Vagina (tissue), 2 donors: Measurements from ENCODE around the gene SLC34A2. TPM values are rescaled to one million over a fixed set of nuclear protein-coding genes. Genes with fewer than 3 reads are reported as not detected.

Source experiments
- DNase-seq, 2 donors: peaks; one replicate each; pipeline ENCODE4 v3.0.0-alpha.2; 2017; ENCODE audit errors: extremely low spot score in 2 of 2
- H3K27ac ChIP-seq: fragments of 200-600 bp; sonication (generic); one replicate; pipeline ENCODE4 v1.5.1; 2019
- H3K27me3 ChIP-seq: fragments of 200-600 bp; sonication (generic); one replicate; pipeline ENCODE4 v1.5.1; 2019
- H3K36me3 ChIP-seq, 2 donors: fragments of 200-600 bp; sonication (generic); one replicate each; pipeline ENCODE4 v1.5.1; 2017 to 2019
- H3K4me1 ChIP-seq: fragments of 200-600 bp; sonication (generic); one replicate; pipeline ENCODE4 v1.5.1; 2019
- H3K4me3 ChIP-seq, 2 donors: fragments of 200-600 bp; sonication (generic); 1 replicate in 1 of 2; 2 replicates in 1 of 2; pipeline ENCODE4 v1.5.1; 2016 to 2019
- H3K9me3 ChIP-seq: fragments of 200-600 bp; sonication (generic); one replicate; pipeline ENCODE4 v1.5.1; 2019
- CTCF ChIP-seq, 3 experiments: fragments of 450-650 bp in 2 of 3; fragments of 200-600 bp in 1 of 3; sonication (generic) in 1 of 3; IDR thresholded peaks; one replicate each; pipeline ENCODE4 v1.5.1; 2017 to 2019; ENCODE audit warnings: antibody characterized with exemption in 3 of 3, mild to moderate bottlenecking in 2 of 3, moderate library complexity in 2 of 3
- POLR2A ChIP-seq, 2 donors: fragments of 450-650 bp; IDR thresholded peaks; one replicate each; pipeline ENCODE4 v1.6.1; 2017; ENCODE audit warnings: antibody characterized with exemption in 2 of 2, mild to moderate bottlenecking in 2 of 2, moderate library complexity in 2 of 2
- POLR2AphosphoS5 ChIP-seq, 2 donors: sonication (generic); formaldehyde crosslinking; IDR thresholded peaks; one replicate each; pipeline ENCODE4 v1.9.0; 2017; ENCODE audit warnings: antibody characterized with exemption in 2 of 2, mild to moderate bottlenecking in 2 of 2, low read depth in 1 of 2; ENCODE audit not compliant: insufficient read depth in 1 of 2
- intact Hi-C: fragments of 100-400 bp; cut with DNase I; formaldehyde crosslinking; loops from one replicate; pipeline ENCODE4 v1.15.1; 2023
- total RNA-seq: library from RNA; depleted of rRNA; stranded (reverse); fragments of >200 nt; gene quantifications from one replicate; pipeline ENCODE4 v1.2.3, GENCODE V29; 2016

Gene SLC34A2
- total RNA-seq, 1 donor from 2014 or later: not detected

GRCh38 chr4:25713812-25714211 is 58.2 kb downstream of the SLC34A2 start:
- Histone ChIP-seq H3K36me3 (no peaks in the 10 kb centered on the region), H3K4me1 (no peaks in the 10 kb centered on the region), H3K27me3 (no peaks in the 10 kb centered on the region), H3K9me3 (no peaks in the 10 kb centered on the region), H3K27ac (no peak overlapping the region), H3K4me3 (no peak overlapping the region)
- TF ChIP-seq POLR2AphosphoS5 (IDR thresholded peaks at IDR 0.05; ENCODE audit: insufficient read depth in 1 of 2, low read depth in 1 of 2) (no peak), CTCF (IDR thresholded peaks at IDR 0.05) (no peak), POLR2A (IDR thresholded peaks at IDR 0.05) (no peak)
- DNase-seq: no peak
- intact Hi-C loops: no loop called here

GRCh38 chr4:25722964-25723363 is 67.3 kb downstream of the SLC34A2 start:
- Histone ChIP-seq H3K4me1 (no peaks in the 10 kb centered on the region), H3K27ac (no peak overlapping the region), H3K36me3 (no peaks in the 10 kb centered on the region), H3K27me3 (no peaks in the 10 kb centered on the region), H3K4me3 (no peak overlapping the region), H3K9me3 (no peaks in the 10 kb centered on the region)
- no peak for DNase-seq
- intact Hi-C loops: no loop called here
- TF ChIP-seq POLR2A (IDR thresholded peaks at IDR 0.05) (no peak), CTCF (IDR thresholded peaks at IDR 0.05) (no peak), POLR2AphosphoS5 (IDR thresholded peaks at IDR 0.05; ENCODE audit: insufficient read depth in 1 of 2, low read depth in 1 of 2) (no peak)

GRCh38 chr4:25723409-25723808 is 67.8 kb downstream of the SLC34A2 start:
- Histone ChIP-seq H3K27ac (no peak overlapping the region), H3K9me3 (no peaks in the 10 kb centered on the region), H3K4me3 (no peak overlapping the region), H3K36me3 (no peaks in the 10 kb centered on the region), H3K27me3 (no peaks in the 10 kb centered on the region), H3K4me1 (no peaks in the 10 kb centered on the region)
- no peak for DNase-seq
- intact Hi-C loops: no loop called here
- TF ChIP-seq POLR2AphosphoS5 (IDR thresholded peaks at IDR 0.05; ENCODE audit: insufficient read depth in 1 of 2, low read depth in 1 of 2) (no peak), CTCF (IDR thresholded peaks at IDR 0.05) (no peak)

GRCh38 chr4:25725870-25726269 is 70.2 kb downstream of the SLC34A2 start:
- no peaks in the 10 kb centered on the region for H3K27me3 ChIP-seq
- TF ChIP-seq POLR2A (IDR thresholded peaks at IDR 0.05) (no peak), CTCF (IDR thresholded peaks at IDR 0.05) (no peak), POLR2AphosphoS5 (IDR thresholded peaks at IDR 0.05; ENCODE audit: insufficient read depth in 1 of 2, low read depth in 1 of 2) (no peak)
- no peak overlapping the region for H3K27ac ChIP-seq
- H3K9me3 ChIP-seq: no peaks in the 10 kb centered on the region
- no peak for DNase-seq
- H3K36me3 ChIP-seq: no peaks in the 10 kb centered on the region
- H3K4me1 ChIP-seq: no peaks in the 10 kb centered on the region
- H3K4me3 ChIP-seq: no peak overlapping the region
- intact Hi-C loops: no loop called here

- Histone ChIP-seq H3K4me3 (no peak overlapping the region), H3K27ac (no peak overlapping the region), H3K9me3 (no peaks in the 10 kb centered on the region), H3K36me3 (no peaks in the 10 kb centered on the region), H3K27me3 (no peaks in the 10 kb centered on the region), H3K4me1 (no peaks in the 10 kb centered on the region)
- no peak for DNase-seq
- intact Hi-C loops: no loop called here
- no peak for TF ChIP-seq POLR2AphosphoS5 (IDR thresholded peaks at IDR 0.05; ENCODE audit: insufficient read depth in 1 of 2, low read depth in 1 of 2)
- TF ChIP-seq CTCF (IDR thresholded peaks at IDR 0.05): no peak
- TF ChIP-seq POLR2A (IDR thresholded peaks at IDR 0.05): no peak
These were observed 72.3 kb downstream of the SLC34A2 start for GRCh38 chr4:25727711-25728493.
